H1 (cell line): ENCODE measurements around the gene TWIST2. TPM values are rescaled to one million over a fixed set of nuclear protein-coding genes. Genes with fewer than 3 reads are reported as not detected.

Experiments
- CTCF ChIP-seq, 3 experiments: IDR thresholded peaks; 1 replicate in 2 of 3; 2 replicates in 1 of 3; pipeline versions ENCODE4 v1.5.1 to v1.6.1; 2011; ENCODE audit warnings: low read length in 3 of 3, mild to moderate bottlenecking in 3 of 3, inconsistent platforms in 2 of 3, low read depth in 1 of 3, moderate library complexity in 1 of 3; ENCODE audit not compliant: insufficient read depth in 1 of 3; ENCODE audit errors: control extremely low read depth in 1 of 3
- HDAC2 ChIP-seq, 2 experiments: fragments of 300-600 bp in 1 of 2; sonication (generic) in 1 of 2; IDR thresholded peaks; 2 replicates each; pipeline ENCODE4 v1.6.1; 2011 to 2012; ENCODE audit warnings: low read depth in 2 of 2, low read length in 2 of 2, mild to moderate bottlenecking in 2 of 2, moderate library complexity in 2 of 2, borderline replicate concordance in 1 of 2, inconsistent platforms in 1 of 2
- RNF2 ChIP-seq: fragments of 200-900, 300-1000 bp; sonication (generic); IDR thresholded peaks from 2 replicates; pipeline ENCODE4 v1.7.1; 2016; ENCODE audit warnings: borderline replicate concordance, low read depth, mild to moderate bottlenecking, antibody characterized with exemption, low read length; ENCODE audit not compliant: poor library complexity, severe bottlenecking; ENCODE audit errors: missing control alignments
- polyA plus RNA-seq, 7 experiments: library from polyadenylated mRNA; depleted of rRNA in 3 of 7; stranded (reverse) in 5 of 7; unstranded in 2 of 7; fragments of >200 nt in 5 of 7; fragments of 200-250 nt in 2 of 7; gene quantifications; 1 replicate in 5 of 7; 2 replicates in 1 of 7; 4 replicates in 1 of 7; pipeline versions ENCODE4 v1.2.1 to v1.2.3, GENCODE V29; 2011 to 2013; ENCODE audit warnings: missing spikeins in 2 of 7, mixed read lengths in 2 of 7
- total RNA-seq: library from RNA; stranded (reverse); fragmentation: NEBNext Ultra II Directional; extraction: Animal tissue kit (Norgen Biotek cat#: 25700); gene quantifications from 2 replicates; pipeline ENCODE4 v1.2.1, GENCODE V29; 2021

Gene TWIST2
- total and polyA plus RNA-seq, 2 of the 8 experiments (the other 6 are each of a cell fraction or from before 2014, with no cell fraction given) = 2.6 to 4.3 TPM

DNA sequence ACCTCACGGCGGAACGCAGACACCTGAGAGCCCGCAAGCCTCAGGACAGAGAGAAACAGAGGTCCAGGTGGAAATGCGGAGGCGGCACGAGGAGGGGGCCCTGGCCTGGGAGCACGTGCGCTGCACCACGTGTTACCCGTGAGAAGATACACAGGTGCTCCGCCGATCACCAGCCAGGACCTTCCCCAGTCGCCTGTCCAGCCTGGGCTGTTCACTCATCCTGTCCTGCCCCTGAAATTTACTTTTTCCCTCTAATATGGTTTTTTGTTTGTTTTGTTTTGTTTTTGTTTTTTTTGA, 44.3 kb downstream of the TWIST2 start (continued):
- TF ChIP-seq RNF2 (no peak), HDAC2 (IDR thresholded peaks at IDR 0.05; ENCODE audit: borderline replicate concordance in 1 of 2, low read depth in 2 of 2, low read length in 2 of 2) (no peak), CTCF (IDR thresholded peaks at IDR 0.05; ENCODE audit: control extremely low read depth in 1 of 3, insufficient read depth in 1 of 3, low read depth in 1 of 3, low read length in 3 of 3) (no peak)
